Liver (tissue), 3 donors: ENCODE data around the gene SMOC1.

ENCODE experiments used
- CTCF ChIP-seq: fragments of 150-350 bp; IDR thresholded peaks from 2 replicates; pipeline ENCODE4 v1.5.1; 2017; ENCODE audit warnings: improper control_type of control experiment, low read depth, low read length; ENCODE audit not compliant: missing input control
- GABPA ChIP-seq, 2 donors: IDR thresholded peaks in 1 of 2; conservative IDR thresholded peaks in 1 of 2; 2 replicates each; pipeline ENCODE4 v1.6.1; 2016; ENCODE audit warnings: antibody characterized with exemption in 2 of 2, mild to moderate bottlenecking in 1 of 2, moderate library complexity in 1 of 2
- MAX ChIP-seq: IDR thresholded peaks from 2 replicates; pipeline ENCODE4 v1.6.1; 2016; ENCODE audit warnings: antibody characterized with exemption
- RAD21 ChIP-seq, 2 donors: IDR thresholded peaks; 2 replicates each; pipeline ENCODE4 v1.6.1; 2016; ENCODE audit warnings: antibody characterized with exemption in 2 of 2, mild to moderate bottlenecking in 2 of 2
- RXRA ChIP-seq, 2 donors: IDR thresholded peaks; 2 replicates each; pipeline ENCODE4 v1.6.1; 2017 to 2018; ENCODE audit warnings: antibody characterized with exemption in 2 of 2, mild to moderate bottlenecking in 1 of 2
- SP1 ChIP-seq: IDR thresholded peaks from 2 replicates; pipeline ENCODE4 v1.6.1; 2018; ENCODE audit warnings: antibody characterized with exemption, mild to moderate bottlenecking
- donor health status: healthy.
- donor health status: healthy.

- TF ChIP-seq CTCF (no peak), SP1 (no peak), MAX (no peak), GABPA (IDR thresholded peaks at IDR 0.05 in 1 of 2, conservative IDR thresholded peaks at IDR 0.05 in 1 of 2) (no peak), RXRA (IDR thresholded peaks at IDR 0.05) (no peak), RAD21 (IDR thresholded peaks at IDR 0.05) (no peak)
Observed at GRCh38 chr14:69932391-69932790, 53.2 kb downstream of the SMOC1 start.
